Stomach (tissue), 9 donors: ENCODE results near the gene ZC2HC1B. TPM values are rescaled to one million over a fixed set of nuclear protein-coding genes. Genes with fewer than 3 reads are reported as not detected.
"Not testable (repeated sequence)": the region's sequence is repeated elsewhere in the genome, so short reads cannot be mapped to it uniquely, and the experiment has no call there.

Experiments used
- DNase-seq, 2 donors: peaks; one replicate each; pipeline versions ENCODE4 v3.0.0 to v3.0.0-alpha.2; 2013 to 2019
- H3K27ac ChIP-seq, 5 donors: fragments of 200-600 bp in 4 of 5; sonication (generic) in 4 of 5; one replicate each; pipeline ENCODE4 v1.5.1; 2013 to 2019; ENCODE audit warnings: mild to moderate bottlenecking in 1 of 5, moderate library complexity in 1 of 5
- H3K27me3 ChIP-seq, 3 donors: fragments of 200-600 bp; sonication (generic); one replicate each; pipeline ENCODE4 v1.5.1; 2017 to 2019; ENCODE audit warnings: mixed run types in 1 of 3
- H3K36me3 ChIP-seq, 4 donors: fragments of 200-600 bp; sonication (generic); 1 replicate in 3 of 4; 2 replicates in 1 of 4; pipeline ENCODE4 v1.5.1; 2016 to 2019
- H3K4me1 ChIP-seq, 4 donors: fragments of 200-600 bp; sonication (generic); one replicate each; pipeline ENCODE4 v1.5.1; 2016 to 2019
- H3K4me3 ChIP-seq, 4 donors: fragments of 200-600 bp; sonication (generic) in 3 of 4; one replicate each; pipeline ENCODE4 v1.5.1; 2016 to 2019; ENCODE audit warnings: mild to moderate bottlenecking in 1 of 4
- H3K9me3 ChIP-seq, 4 donors: fragments of 200-600 bp; sonication (generic); one replicate each; pipeline ENCODE4 v1.5.1; 2016 to 2019
- CTCF ChIP-seq, 7 experiments: fragments of 450-650 bp in 4 of 7; fragments of 200-600 bp in 3 of 7; sonication (generic) in 3 of 7; IDR thresholded peaks; one replicate each; pipeline ENCODE4 v1.5.1; 2016 to 2019; ENCODE audit warnings: antibody characterized with exemption in 7 of 7, control low read depth in 2 of 7, mild to moderate bottlenecking in 1 of 7
- EP300 ChIP-seq: sonication (generic); formaldehyde crosslinking; IDR thresholded peaks from one replicate; pipeline ENCODE4 v1.6.1; 2017; ENCODE audit warnings: antibody characterized with exemption
- POLR2A ChIP-seq, 4 donors: fragments of 450-650 bp; IDR thresholded peaks; one replicate each; pipeline ENCODE4 v1.6.1; 2016; ENCODE audit warnings: antibody characterized with exemption in 4 of 4, control low read depth in 2 of 4, mild to moderate bottlenecking in 1 of 4, moderate library complexity in 1 of 4
- POLR2AphosphoS5 ChIP-seq, 3 donors: sonication (generic); formaldehyde crosslinking; IDR thresholded peaks; one replicate each; pipeline ENCODE4 v1.6.1; 2016; ENCODE audit warnings: antibody characterized with exemption in 3 of 3
- WGBS, 5 donors: extraction: QIAGEN DNeasy Blood & Tissue Kit in 3 of 5; methylation state at CpG; one replicate each; pipeline versions ENCODE4 v1.1.5 to v1.1.7; 2013 to 2018; 5-methylcytosine and 5-hydroxymethylcytosine counted together
- intact Hi-C: fragments of 100-400 bp; cut with DNase I; formaldehyde crosslinking; loops from one replicate; pipeline ENCODE4 v1.15.1; 2023; ENCODE audit warnings: low total_unique reads
- polyA plus RNA-seq, 3 donors: library from polyadenylated mRNA; stranded (reverse); fragments of 200-250 nt; gene quantifications; one replicate each; pipeline ENCODE4 v1.2.3, GENCODE V29; 2013
- total RNA-seq, 5 donors: library from RNA; depleted of rRNA; stranded (reverse); fragments of >200 nt; gene quantifications; one replicate each; pipeline versions ENCODE4 v1.1.0 to v1.2.3, GENCODE V29; 2014 to 2016
- donor health status: healthy with polysubstance abuse.
- donor health status: Bipolar disorder and iron deficiency.
- donor health status: healthy.

The ZC2HC1B gene
- total and polyA plus RNA-seq, 8 donors, result 0.92 to 1.8 TPM; not detected in 6

DNA sequence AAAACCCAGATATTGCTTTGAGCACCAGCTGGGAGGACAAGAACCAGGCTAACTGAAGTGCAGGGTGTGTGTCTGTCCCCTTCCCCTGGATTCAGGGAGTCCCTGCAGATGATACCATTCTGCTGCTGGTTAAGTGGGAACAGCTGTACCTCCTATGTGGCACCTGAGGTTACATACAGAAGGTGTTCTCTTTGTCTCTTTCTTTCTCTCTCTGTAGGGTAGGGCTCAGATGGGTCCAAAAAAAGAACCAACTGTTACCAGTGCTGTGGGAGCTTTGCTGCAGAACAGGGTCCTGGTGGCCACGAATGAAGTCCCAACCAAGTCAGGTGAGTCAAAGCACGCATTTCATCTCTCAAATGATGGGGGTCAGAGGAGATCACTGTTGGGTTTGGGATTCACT is 38.6 kb downstream of the ZC2HC1B start:
- 90 to 100% (median 95%) methylated on average over 2 of the region's 2 CpGs for WGBS, 5 donors
- no peaks in the 10 kb centered on the region for H3K9me3 ChIP-seq
- intact Hi-C loops, result no loop called here
- peaks cover 0 to 14% (median 3%) of the 10 kb centered on the region in 4 donors for H3K4me1 ChIP-seq
- no peaks in the 10 kb centered on the region for H3K36me3 ChIP-seq
- no peak for DNase-seq
- TF ChIP-seq POLR2A (IDR thresholded peaks at IDR 0.05), result no peak
- TF ChIP-seq CTCF (IDR thresholded peaks at IDR 0.05), result no peak
- no peak for TF ChIP-seq POLR2AphosphoS5 (IDR thresholded peaks at IDR 0.05)
- TF ChIP-seq EP300, result no peak
- no peak overlapping the region for H3K4me3 ChIP-seq
- H3K27ac ChIP-seq, result peak overlapping the region in 1 of 5 donors; percentile 66
- H3K27me3 ChIP-seq, result no peaks in the 10 kb centered on the region

DNA sequence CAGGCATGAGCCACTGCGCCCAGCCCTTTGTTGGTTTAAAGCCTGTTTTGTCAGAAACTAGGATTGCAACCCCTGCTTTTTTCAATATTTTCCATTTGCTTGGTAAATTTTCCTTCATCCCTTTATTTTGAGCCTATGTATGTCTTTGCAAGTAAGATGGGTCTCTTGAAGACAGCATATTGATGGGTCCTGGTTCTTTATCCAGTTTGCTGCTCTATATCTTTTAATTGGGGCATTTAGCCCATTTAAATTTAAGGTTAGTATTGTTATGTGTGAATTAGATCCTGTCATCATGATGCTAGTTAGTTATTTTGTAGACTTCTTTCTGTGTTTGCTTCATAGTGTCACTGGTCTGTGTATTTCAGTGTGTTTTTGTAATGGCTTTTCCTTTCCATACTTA is 46.8 kb downstream of the ZC2HC1B start:
- no peak for DNase-seq
- H3K27me3 ChIP-seq, result no peaks in the 10 kb centered on the region
- H3K27ac ChIP-seq, result no peak overlapping the region
- H3K4me3 ChIP-seq, result no peak overlapping the region
- intact Hi-C loops, result no loop called here
- no peak for TF ChIP-seq EP300
- TF ChIP-seq CTCF (IDR thresholded peaks at IDR 0.05), result no peak
- TF ChIP-seq POLR2AphosphoS5 (IDR thresholded peaks at IDR 0.05), result no peak
- TF ChIP-seq POLR2A (IDR thresholded peaks at IDR 0.05), result no peak
- 93 to 100% (median 97%) methylated on average over 1 of the region's 1 CpG for WGBS, 5 donors
- no peaks in the 10 kb centered on the region for H3K36me3 ChIP-seq
- H3K9me3 ChIP-seq, result peaks cover 8 to 22% (median 16%) of the 10 kb centered on the region in 4 donors
- no peaks in the 10 kb centered on the region for H3K4me1 ChIP-seq

DNA sequence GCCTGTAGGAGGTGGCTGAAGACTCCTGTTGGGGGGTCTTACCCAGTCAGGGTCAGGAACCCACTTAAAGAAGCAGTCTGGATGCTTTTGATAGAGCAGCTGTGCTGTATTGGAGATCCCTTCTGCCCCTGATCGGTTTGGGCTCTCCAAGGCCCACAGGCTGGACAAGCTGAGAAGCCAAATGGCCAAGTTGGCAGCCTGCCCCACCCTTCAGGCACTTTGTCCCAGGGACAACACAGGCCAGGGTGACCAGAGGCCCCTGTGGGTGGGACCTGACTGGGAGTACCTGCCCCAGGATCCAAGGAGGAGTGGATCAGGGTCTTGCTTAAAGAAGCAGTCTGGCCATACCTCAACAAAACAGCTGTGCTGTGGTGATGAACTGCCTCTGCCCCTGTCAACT is 48.4 kb downstream of the ZC2HC1B start:
- no peaks in the 10 kb centered on the region for H3K27me3 ChIP-seq
- no peak for TF ChIP-seq POLR2AphosphoS5 (IDR thresholded peaks at IDR 0.05)
- no peak for TF ChIP-seq EP300
- no peak for TF ChIP-seq CTCF (IDR thresholded peaks at IDR 0.05)
- no peak for TF ChIP-seq POLR2A (IDR thresholded peaks at IDR 0.05)
- WGBS, 5 donors, result 63 to 100% (median 93%) methylated on average over 1 of the region's 1 CpG
- H3K36me3 ChIP-seq, result no peaks in the 10 kb centered on the region
- no peak for DNase-seq
- H3K27ac ChIP-seq, result no peak overlapping the region
- no peaks in the 10 kb centered on the region for H3K4me1 ChIP-seq
- no peak overlapping the region for H3K4me3 ChIP-seq
- peaks cover 8 to 22% (median 16%) of the 10 kb centered on the region in 4 donors for H3K9me3 ChIP-seq
- intact Hi-C loops, result no loop called here

DNA sequence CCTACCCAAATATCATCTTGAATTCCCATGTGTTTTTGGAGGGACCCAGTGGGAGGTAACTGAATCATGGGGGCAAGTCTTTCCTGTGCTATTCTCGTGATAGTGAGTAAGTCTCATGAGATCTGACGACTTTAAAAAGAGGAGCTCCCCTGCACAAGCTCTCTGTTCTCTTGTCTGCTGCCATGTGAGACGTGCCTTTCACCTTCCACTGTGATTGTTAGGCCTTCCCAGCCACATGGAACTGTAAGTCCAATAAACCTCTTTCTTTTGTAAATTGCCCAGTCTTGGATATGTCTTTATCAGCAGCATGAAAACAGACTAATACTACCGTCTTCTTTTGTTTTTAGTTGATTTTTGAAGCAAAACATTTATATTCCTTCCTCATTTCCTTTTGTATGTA is 52.8 kb downstream of the ZC2HC1B start:
- H3K9me3 ChIP-seq, result peaks cover 0 to 13% (median 6%) of the 10 kb centered on the region in 4 donors
- DNase-seq, H3K4me3 ChIP-seq, H3K27me3 ChIP-seq, H3K27ac ChIP-seq, H3K4me1 ChIP-seq, intact Hi-C loops, H3K36me3 ChIP-seq: not testable (repeated sequence)
- WGBS, 5 donors, result 79 to 90% (median 80%) methylated on average over 4 of the region's 4 CpGs

DNA sequence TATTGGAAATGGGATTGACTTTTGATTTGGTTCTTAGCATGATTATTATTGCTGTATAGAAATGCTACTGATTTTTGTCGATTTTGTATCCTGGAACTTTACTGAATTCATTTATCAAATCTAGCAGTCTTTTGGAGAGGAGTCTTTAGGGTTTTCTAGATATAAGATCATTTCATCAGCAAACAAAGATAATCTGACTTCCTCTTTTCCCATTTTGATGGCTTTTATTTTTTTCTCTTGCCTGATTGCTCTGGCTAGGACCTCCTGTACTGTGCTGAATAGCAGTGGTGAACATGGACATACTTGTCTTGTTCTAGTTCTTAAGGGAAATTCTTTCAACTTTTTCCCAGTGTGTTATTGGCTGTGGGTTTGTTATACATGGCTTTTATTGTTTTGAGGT is 64.6 kb downstream of the ZC2HC1B start:
- DNase-seq, result no peak
- TF ChIP-seq POLR2A (IDR thresholded peaks at IDR 0.05), result no peak
- TF ChIP-seq EP300, result no peak
- TF ChIP-seq POLR2AphosphoS5 (IDR thresholded peaks at IDR 0.05), result no peak
- TF ChIP-seq CTCF (IDR thresholded peaks at IDR 0.05), result no peak
- H3K27me3 ChIP-seq, result no peaks in the 10 kb centered on the region
- no peak overlapping the region for H3K27ac ChIP-seq
- intact Hi-C loops, result no loop called here
- no peaks in the 10 kb centered on the region for H3K4me1 ChIP-seq
- peaks cover 0 to 22% (median 2%) of the 10 kb centered on the region in 4 donors for H3K9me3 ChIP-seq
- 90 to 98% (median 96%) methylated on average over 1 of the region's 1 CpG for WGBS, 5 donors
- H3K4me3 ChIP-seq, result no peak overlapping the region
- H3K36me3 ChIP-seq, result no peaks in the 10 kb centered on the region
